Cortex of kidney (tissue), 1 donor: ENCODE results near the gene TPX2.
"Not testable (repeated sequence)": the region's sequence is repeated elsewhere in the genome, so short reads cannot be mapped to it uniquely, and the experiment has no call there.

Experiments
- DNase-seq: peaks from one replicate; lab custom pipeline; 2025; lab: John Stamatoyannopoulos, UW

The TPX2 gene

GRCh38 chr20:31719644-31720485, 19.2 kb upstream of the TPX2 start:
- no peak for DNase-seq

- DNase-seq, result no peak
Measured at GRCh38 chr20:31720486-31721407, 18.3 kb upstream of the TPX2 start.

GRCh38 chr20:31721408-31722256, 17.5 kb upstream of the TPX2 start:
- no peak for DNase-seq

GRCh38 chr20:31722257-31723068, 16.6 kb upstream of the TPX2 start, which contains the start of gene BCL2L1:
TSS of gene BCL2L1 (minus strand) at chr20:31722868. CDS start at chr20:31722218, 650 bp downstream.
- peak; percentile 42 for DNase-seq

- DNase-seq, result no peak
Measured at GRCh38 chr20:31723069-31723318, 16.1 kb upstream of the TPX2 start.

- DNase-seq, result peak; percentile 94
Measured at GRCh38 chr20:31723319-31724078, 15.6 kb upstream of the TPX2 start.

- DNase-seq, result no peak
Measured at GRCh38 chr20:31731321-31731717, 7.8 kb upstream of the TPX2 start.

GRCh38 chr20:31739550-31739977, 474 bp downstream of the TPX2 start:
- DNase-seq, result no peak

- DNase-seq, result no peak
Measured at GRCh38 chr20:31740208-31740607, 1.1 kb downstream of the TPX2 start.

- no peak for DNase-seq
Measured at GRCh38 chr20:31740656-31741323, 1.7 kb downstream of the TPX2 start.

- no peak for DNase-seq
Measured at GRCh38 chr20:31746068-31746878, 7.2 kb downstream of the TPX2 start.

GRCh38 chr20:31747028-31747427, 7.9 kb downstream of the TPX2 start:
- not testable (repeated sequence) for DNase-seq

- no peak for DNase-seq
Measured at GRCh38 chr20:31747640-31748039, 8.6 kb downstream of the TPX2 start.

- no peak for DNase-seq
Measured at GRCh38 chr20:31749223-31749622, 10.1 kb downstream of the TPX2 start.

- no peak for DNase-seq
Measured at GRCh38 chr20:31751126-31751525, 12.0 kb downstream of the TPX2 start.

GRCh38 chr20:31757254-31757653, 18.2 kb downstream of the TPX2 start:
- DNase-seq, result no peak

- DNase-seq, result no peak
Measured at GRCh38 chr20:31758521-31758920, 19.4 kb downstream of the TPX2 start.

GRCh38 chr20:31758991-31759390, 19.9 kb downstream of the TPX2 start:
- no peak for DNase-seq
